Measurements from ENCODE around the gene SOAT2.

- TF ChIP-seq CTCF (IDR thresholded peaks at IDR 0.05; ENCODE audit: low read length) = no peak
- TF ChIP-seq EZH2 (IDR thresholded peaks at IDR 0.05; ENCODE audit: borderline replicate concordance, low read length) = no peak
Observed at GRCh38 chr12:53063708-53064612, 39.3 kb upstream of the SOAT2 start.
